ENCODE results near the gene PADI1.

The PADI1 gene, protein sequence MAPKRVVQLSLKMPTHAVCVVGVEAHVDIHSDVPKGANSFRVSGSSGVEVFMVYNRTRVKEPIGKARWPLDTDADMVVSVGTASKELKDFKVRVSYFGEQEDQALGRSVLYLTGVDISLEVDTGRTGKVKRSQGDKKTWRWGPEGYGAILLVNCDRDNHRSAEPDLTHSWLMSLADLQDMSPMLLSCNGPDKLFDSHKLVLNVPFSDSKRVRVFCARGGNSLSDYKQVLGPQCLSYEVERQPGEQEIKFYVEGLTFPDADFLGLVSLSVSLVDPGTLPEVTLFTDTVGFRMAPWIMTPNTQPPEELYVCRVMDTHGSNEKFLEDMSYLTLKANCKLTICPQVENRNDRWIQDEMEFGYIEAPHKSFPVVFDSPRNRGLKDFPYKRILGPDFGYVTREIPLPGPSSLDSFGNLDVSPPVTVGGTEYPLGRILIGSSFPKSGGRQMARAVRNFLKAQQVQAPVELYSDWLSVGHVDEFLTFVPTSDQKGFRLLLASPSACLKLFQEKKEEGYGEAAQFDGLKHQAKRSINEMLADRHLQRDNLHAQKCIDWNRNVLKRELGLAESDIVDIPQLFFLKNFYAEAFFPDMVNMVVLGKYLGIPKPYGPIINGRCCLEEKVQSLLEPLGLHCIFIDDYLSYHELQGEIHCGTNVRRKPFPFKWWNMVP

DNA sequence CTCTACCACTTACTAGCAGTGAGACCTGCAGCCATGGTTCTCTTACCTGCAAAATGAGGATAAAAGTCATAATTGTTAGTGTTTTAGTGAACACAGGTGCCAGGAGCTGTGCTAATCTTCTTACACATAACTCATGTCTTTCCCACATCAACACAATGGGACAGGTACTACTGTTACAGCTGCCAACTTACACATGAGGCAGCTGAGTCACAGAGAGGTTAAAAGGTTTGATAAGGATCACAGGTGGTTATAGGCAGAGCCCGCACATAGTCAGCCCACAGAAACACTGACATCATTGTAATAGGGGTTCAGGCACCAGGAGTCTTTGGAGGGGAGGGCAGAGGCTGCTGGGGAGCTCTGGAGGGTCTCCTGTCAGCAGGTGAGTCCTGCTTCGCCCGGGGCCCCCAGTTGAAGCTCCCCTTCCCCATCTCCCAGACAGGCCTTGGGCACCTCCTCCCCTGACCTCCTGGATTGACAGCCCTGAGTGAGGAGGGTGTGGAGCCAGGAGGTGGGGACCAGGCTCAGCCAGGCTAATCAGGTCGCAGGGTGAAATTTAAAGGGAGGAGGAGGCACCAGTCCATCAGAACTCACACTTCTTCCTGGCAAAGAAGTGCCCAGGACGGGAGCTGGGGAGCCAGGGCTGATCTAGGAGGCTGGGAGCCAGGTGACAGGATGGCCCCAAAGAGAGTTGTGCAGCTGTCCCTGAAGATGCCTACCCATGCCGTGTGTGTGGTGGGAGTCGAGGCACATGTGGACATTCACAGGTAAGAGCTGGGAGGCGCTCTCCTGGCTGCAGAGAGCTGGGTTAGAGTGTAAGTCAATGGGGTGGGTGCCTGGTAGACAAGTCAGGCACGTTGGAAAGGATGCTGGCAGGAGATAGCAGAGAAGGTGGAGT is at the start of gene PADI1:
PADI1 (plus strand) TSS at position 583 of the 895 bp plus-strand sequence; CDS start at position 673, 90 bp downstream.
- FAIRE-seq (no peak), DNase-seq (ENCODE audit: insufficient read length, low spot score) (no peak)

DNA sequence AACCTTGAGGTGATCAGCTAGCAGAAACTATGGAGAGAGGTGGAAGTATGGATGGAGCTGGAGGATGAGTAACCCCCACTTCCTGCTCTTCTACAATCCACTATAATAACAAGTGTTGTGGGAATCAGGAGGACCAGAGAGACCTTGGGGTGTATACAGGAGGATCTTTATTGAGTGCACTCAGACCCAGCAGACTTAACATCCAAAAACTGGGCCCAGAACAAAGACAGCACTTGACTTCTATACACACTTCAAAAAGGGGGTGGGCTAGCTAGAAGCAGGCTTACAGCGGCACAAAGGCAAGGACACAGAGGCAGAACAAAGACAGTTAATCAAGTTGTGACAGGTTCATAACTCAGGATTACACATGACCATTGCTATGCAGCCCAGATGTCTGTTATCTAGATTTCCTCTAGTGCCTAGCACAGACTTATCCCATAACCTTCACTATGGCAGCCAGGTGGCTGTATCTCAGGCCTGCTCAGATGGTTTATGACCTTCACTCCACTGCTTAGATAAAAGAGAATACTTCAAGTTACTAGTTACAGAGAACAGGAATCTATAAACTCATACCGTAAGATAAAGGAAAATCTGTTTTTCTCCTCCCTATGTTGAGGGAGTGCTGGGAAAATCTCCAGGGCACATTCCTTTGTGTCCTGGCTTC is 49.5 kb upstream of the PADI1 start:
- FAIRE-seq (no peak), DNase-seq (ENCODE audit: insufficient read length, low spot score) (no peak)

DNA sequence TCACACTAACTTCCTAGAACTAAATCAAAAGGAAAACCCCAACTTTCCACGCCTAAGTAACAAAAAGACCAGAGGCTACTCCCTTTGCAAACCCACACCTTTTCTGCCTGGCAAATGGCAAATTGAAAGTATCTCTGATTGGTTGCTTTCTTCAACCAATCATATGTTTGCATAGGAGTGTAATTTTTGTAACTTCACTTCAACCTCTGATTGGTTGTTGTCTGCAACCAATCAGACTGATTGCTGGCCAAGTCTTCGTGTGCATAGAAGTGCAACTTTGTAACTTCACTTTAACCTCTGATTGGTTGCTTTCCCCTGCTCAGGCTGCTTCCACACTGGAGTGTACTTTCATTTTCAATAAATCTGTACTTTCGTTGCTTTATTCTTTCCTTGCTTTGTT is 48.8 kb upstream of the PADI1 start:
- DNase-seq (ENCODE audit: insufficient read length, low spot score) (no peak), FAIRE-seq (no peak)

DNA sequence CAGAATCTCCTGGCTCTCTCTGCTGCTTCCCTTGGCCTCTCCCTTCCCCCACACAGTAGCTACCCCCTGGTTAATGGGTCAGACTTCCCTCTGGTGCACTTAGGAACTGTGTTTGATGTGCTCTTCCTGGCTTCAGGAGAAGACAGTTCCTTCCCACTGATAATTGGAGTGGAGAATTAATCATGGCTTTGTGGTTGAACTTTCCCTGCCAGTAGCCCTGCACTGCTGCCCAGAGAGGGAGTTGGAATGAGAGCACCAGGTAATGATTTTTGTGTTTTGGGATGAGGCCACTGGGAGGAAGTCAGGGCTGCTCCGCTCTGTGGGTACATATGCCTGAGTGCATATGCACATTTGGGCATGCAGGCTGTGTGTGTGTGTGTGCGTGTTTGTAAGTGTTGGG is 46.0 kb upstream of the PADI1 start:
- DNase-seq (ENCODE audit: insufficient read length, low spot score): no peak
- no peak for FAIRE-seq

DNA sequence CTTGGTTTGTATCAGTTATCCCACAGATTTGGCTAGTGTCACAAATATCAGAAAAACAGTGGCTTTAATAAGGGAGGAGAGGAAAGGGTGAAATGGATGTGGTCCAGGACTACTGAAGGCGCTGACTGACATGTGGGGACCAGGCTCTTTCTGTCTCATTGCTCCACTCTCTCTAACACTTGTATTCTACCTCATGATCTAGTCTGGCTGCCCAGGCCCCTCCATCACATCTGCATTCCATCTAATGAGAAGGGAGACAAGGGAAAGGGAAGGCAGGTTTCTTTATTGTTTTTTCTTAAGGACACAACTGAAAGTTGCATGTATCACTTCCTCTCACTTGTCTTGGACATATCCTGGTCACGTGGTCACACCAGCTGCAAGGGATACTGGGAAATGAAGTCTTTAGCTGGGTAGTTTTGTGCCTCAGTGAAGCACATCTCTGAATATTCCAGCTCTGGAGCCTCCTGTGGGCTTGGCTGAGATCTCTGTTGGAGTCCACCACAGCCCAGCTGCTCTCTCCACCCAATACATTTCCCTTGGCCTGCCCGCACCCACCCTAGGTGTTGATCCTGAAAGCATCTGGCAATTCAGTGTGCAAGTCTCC is 43.7 kb upstream of the PADI1 start:
- DNase-seq (ENCODE audit: insufficient read length, low spot score) (peak; percentile 17), FAIRE-seq (no peak)

DNA sequence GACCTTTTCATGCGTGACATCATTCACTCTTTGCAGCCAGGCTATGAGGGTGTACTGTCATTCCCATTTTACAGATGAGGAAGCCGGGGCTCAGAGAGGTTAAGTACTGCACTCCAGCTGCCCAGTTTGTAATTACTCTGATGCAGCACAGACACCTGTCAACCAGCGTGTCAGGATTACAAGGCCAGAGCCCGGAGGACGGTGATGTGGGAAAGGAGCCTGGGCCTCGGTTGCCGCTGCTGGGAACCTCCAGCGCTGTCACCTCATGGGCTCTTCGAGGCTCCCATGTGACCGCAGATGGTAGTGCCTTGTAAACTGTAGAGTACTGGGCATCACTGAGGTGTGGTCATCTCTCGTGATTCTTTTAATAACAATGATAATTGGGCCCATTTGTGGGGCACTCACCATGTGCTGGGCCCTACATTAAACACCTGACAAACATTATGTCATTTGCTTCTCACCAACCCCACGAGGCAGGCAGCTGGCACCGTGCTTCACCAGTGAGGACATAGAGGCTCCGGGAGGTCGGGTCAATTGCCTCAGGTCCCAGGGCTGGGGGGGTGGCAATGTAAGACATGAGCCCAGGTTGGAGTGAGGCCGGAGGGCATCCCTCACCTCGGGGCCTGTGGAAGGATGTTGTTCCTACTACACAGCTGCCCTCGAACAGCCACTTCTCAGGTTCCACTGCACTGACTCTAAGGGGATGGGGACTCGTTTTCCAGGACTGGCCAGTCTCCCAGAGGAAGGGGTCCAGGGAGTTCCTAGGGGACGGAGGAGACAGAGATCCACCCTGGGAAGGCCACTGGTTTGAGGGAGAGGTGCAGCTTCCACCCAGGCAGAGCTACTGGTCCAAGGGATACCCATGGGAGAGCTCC is 42.8 kb upstream of the PADI1 start:
- FAIRE-seq (no peak), DNase-seq (ENCODE audit: insufficient read length, low spot score) (no peak)

DNA sequence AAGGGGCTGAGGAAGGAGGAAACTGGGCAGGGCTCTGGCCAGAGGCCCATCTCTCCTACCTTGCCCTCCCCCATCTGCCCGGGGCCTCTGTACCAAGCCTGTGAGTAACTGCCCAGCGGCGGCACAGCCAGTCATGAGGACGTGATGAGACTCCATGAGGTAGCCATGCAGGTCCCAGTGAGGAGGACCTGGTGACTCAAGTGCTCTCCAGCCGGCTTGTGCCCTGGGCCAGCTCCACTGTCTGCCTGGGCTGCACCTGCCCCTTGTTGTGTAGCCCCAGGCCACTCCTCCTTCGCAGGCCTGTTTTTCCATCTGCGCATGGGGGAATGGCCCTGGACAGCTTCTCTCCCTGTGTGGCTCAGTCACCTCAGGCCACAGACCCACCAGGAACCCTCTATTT is 42.0 kb upstream of the PADI1 start:
- FAIRE-seq: no peak
- DNase-seq (ENCODE audit: insufficient read length, low spot score): no peak

DNA sequence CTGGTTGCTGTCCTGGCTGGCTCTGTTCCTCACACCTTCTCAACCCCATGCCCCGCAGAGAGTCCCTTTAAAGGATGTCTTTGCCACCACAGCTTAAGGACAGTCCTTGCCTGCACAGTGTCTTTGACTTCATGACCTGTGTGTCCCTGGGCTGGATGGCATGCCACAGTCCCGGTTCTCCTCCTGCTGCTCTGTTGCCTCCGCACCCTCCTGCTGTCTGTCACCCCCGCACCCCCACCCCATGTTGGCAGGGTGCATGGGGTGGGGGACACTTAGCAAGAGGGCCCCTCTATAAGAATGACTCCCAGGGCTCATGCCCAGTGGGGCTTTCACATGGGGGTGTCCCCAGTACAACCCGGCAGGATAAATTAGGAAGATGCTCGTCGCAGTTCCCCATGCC is 41.6 kb upstream of the PADI1 start:
- FAIRE-seq (no peak), DNase-seq (ENCODE audit: insufficient read length, low spot score) (no peak)

DNA sequence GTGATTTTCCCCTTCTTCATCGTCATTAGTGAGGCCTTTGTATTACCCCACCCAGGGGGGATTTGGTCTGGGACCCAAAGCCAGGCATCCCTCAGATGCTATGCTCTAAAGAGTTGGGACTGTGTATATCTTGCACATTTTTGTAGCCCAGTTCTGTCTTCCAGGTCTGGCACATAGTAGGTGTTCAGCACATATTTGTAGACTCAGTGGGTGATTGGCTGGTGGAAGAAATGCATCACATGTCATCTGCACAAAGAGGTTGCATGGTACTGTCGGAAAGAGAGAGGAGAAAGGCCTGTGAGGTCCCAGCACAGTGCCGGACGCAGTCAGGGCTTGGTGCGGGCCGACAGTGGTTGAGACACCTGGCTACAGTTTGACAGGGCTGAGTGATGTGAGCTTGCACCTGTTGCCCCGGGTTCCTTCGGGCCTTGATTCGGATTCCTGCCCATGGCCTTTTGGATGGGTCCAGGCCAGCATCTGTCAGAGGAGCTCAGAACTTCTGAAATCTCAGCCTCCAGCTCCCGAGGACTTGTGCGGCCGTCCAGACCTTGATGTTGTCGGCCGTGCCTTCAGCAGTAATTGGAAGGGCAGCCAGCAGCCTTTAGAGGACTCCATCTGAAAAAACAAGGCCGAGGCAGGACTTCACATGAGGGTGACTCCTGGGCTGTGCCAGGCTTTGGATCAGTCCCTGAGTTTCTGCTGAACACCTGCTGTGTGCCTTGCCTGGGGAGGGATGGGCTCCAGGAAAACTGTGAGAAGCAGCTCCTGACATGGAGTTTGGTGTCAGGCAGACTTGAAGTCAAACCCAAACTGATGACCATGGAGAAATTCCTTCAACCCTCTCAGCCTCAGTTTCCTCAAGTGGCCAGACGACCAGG is 40.9 kb upstream of the PADI1 start:
- no peak for FAIRE-seq
- DNase-seq (ENCODE audit: insufficient read length, low spot score): no peak

DNA sequence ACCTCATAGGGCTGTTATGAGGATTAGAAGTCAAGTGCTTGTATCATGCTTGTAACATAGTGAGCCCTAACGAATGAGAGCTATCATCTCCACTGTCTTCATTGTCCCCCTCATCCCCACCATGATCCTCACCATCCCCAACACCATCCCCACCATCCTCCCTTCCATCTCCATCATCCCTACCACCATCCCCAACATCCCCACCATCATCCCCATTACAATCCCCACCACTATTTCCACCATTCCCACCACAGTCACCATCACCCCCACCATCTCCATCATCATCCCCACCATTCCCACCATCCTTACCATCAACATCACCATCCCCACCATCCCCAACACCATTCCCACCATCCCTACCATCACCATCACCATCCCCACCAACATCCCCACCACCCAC is 39.1 kb upstream of the PADI1 start:
- DNase-seq (ENCODE audit: insufficient read length, low spot score): no peak
- no peak for FAIRE-seq

DNA sequence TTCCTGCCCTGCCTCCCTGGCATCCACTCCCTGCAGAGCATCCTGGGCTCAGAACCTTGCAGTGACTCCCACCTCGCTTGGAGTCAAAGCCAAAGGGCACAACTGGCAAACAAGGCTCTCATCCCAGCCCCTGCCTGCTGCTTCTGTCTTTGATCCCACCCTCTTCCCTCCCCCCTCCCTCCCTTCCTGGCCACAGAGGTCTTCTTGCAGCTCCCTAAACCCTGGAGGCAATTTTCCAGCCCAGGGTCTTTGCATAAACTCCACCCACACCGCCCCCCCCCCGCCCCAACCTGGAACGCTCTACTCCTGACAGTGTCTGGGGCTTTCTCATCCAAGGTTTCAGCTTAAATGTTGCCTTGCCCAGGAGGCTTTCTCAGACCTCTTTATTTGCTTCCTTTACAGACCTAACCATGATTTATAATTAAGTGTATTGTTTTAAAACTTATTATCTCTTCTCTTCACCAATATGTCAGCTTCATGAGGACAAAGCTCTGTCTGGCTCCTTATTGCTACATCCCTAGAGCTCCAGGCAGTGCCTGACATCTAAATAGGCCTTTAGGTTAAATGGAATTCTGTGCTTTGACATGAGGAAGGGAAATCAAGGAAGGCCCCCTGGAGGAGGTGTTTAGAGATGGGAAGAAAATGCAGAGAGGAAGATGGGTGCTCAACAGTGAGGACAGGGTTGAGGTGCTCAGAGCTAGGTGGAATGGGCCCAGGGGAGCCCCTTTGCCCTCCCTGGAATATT is 37.7 kb upstream of the PADI1 start:
- FAIRE-seq (no peak), DNase-seq (ENCODE audit: insufficient read length, low spot score) (no peak)

DNA sequence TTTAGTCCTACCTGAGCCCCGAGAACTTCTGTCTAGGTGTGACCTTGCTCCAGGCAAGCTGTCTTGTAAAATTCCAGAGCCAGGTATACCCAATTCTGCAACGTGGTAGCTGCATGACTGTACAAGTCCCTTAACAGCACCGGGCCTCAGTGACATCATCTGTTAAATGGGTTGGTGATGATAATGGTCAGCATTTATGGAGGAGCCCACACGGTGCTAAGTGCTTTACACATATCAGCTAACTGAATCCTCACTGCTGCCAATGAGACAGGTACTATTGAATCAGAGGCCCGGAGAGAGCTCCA is 37.2 kb upstream of the PADI1 start:
- DNase-seq (ENCODE audit: insufficient read length, low spot score) (no peak), FAIRE-seq (no peak)

DNA sequence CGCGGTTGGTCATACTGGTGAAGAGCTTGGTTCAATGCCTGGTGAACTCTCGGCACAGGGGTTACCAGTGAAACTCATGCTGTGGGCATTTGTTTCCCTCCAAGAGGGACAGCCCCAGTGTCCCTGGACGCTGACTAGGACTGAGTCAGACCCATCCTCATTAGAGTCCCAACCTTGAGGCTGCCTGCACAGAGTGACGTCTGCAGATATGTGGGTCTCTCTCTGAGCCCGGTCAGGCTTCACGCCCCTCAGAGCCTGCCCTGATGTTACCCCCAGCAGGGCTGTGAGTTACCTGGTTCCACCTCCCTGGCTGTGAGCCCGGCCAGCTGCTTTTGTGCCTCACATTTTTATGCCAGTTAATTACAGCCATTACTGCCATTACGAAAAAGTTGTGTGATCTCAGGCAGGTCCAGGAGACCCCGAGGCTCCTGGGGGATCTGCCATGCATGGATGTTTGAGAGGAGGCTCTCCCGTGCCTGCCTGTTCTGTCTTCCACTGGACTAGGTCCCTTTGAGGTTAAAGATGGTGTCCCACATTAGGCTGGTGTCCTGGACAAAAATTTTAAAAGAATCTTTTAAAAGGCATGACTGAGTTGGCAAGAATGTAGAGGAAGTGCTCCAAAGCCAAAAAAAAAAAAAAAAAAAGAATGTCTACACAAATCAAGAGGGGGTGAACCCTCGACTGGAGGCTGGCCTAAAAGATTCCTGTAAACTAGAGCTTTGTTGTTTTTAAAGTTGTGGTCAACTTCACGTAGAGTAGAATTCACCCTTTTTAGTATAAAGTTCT is 36.6 kb upstream of the PADI1 start:
- FAIRE-seq (no peak), DNase-seq (ENCODE audit: insufficient read length, low spot score) (no peak)

DNA sequence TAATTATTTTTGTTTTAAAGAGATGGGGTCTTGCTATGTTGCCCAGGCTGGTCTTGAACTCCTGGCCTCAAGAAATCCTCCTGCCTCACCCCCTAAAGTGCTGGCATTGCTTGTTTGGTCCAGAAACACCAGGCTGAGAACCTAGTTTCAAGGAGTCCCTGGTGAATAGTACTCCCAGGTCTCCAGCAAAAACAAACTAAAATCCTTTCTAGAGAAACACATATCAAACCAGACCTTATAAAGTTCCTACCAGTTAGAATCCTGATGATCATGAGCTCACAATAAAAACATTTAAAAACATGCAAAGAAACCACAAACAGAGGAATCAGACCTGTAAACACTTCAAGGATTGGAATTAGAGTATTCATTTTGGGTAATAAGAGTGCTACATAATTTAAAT is 34.4 kb upstream of the PADI1 start:
- DNase-seq (ENCODE audit: insufficient read length, low spot score) (no peak), FAIRE-seq (no peak)

DNA sequence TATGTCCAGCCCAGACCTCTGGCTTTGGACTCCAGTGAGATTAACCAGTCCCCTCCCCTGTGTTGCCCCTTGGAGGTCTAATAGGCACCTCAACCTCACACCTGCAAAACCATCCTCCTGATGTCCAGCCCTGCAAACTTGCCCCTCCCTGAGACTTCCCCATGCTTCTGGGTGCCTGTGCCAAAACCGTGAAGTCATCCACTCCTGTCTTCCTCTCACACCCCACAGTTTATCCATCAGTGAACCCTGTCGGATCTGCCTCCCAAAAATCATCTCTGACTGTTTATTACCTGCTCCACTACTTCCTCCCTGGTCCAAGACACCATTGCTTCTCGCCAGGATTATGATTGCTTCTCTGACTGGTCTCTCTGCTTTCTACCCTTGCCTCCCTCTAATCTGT is 31.7 kb upstream of the PADI1 start:
- FAIRE-seq (no peak), DNase-seq (ENCODE audit: insufficient read length, low spot score) (no peak)

DNA sequence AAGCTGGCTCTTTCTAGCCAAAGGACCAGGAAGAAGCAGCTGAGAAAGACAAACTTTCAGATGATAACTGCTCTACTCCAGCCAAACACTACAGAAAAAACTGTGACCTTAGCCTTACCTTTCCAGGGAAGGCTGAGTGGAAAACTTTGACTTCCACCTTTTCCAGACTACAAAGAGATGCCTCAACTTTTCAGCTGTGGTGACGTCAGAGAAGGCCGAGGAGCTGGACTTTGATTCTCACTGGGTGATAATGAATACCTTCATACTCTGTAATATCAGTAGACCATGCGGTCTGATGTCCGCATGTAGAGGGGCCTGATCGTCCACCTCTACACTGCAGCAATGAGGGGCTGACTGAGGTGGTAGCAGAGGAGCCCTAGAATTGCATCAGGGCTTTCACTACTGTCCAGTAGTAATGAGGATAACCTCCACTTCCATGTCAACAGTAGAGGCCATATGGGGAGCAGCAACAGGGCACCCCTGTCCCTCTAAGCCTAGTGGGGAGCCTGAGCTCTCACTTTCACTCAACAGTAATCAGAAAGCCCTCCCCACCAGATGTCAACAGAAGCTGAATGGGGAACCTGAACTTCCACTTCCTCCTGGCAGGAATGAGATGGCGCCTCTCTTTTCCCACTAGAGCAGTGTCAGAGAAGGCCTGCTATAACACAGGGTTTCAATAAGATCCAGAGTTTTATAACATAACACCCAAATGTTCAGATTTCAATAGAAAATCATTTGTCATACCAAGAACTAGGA is 28.4 kb upstream of the PADI1 start:
- FAIRE-seq: no peak
- no peak for DNase-seq (ENCODE audit: insufficient read length, low spot score)

DNA sequence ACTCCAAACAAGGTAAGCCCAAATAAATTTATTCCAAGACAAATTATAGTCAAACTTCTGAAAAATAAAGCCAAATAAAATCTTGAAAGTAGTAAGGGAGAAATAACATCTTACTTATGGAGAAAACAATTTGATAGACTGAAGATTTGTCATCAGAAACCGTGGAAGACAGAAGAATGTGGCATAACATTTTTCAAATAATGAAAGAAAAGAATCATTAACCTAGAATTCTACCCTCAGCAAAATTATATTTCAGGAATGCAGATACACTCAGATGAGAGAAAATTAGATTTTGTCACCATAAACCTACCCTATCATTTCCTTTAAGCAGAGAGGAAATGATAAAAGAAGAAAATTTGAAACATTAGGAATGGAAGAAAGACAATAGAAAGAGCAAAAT is 27.3 kb upstream of the PADI1 start:
- no peak for FAIRE-seq
- DNase-seq (ENCODE audit: insufficient read length, low spot score): no peak
